H1 (cell line): ENCODE results near the gene LIMK2. TPM values are rescaled to one million over a fixed set of nuclear protein-coding genes. Genes with fewer than 3 reads are reported as not detected.

Experiments used
- ASH2L ChIP-seq: fragments of 200-600, 300-600 bp; sonication (generic); IDR thresholded peaks from one replicate; pipeline ENCODE4 v1.7.1; 2017; ENCODE audit warnings: low read length
- BACH1 ChIP-seq: IDR thresholded peaks from 2 replicates; pipeline ENCODE4 v1.6.1; 2012; ENCODE audit warnings: low read length, improper control_type of control experiment
- FOSL1 ChIP-seq: IDR thresholded peaks from 2 replicates; pipeline ENCODE4 v1.6.1; 2011; ENCODE audit warnings: mild to moderate bottlenecking, low read depth, low read length, moderate library complexity; ENCODE audit not compliant: insufficient read depth
- HDAC6 ChIP-seq: IDR thresholded peaks from one replicate; pipeline ENCODE4 v1.7.1; 2012; ENCODE audit warnings: low read depth, mild to moderate bottlenecking, inconsistent platforms, low read length, moderate library complexity
- RBBP5 ChIP-seq: IDR thresholded peaks from 2 replicates; pipeline ENCODE4 v1.7.1; 2012; ENCODE audit warnings: low read depth, mild to moderate bottlenecking, inconsistent platforms, low read length, moderate library complexity, borderline replicate concordance
- RNF2 ChIP-seq: fragments of 200-900, 300-1000 bp; sonication (generic); IDR thresholded peaks from 2 replicates; pipeline ENCODE4 v1.7.1; 2016; ENCODE audit warnings: borderline replicate concordance, low read depth, mild to moderate bottlenecking, antibody characterized with exemption, low read length; ENCODE audit not compliant: poor library complexity, severe bottlenecking; ENCODE audit errors: missing control alignments
- polyA plus RNA-seq, 7 experiments: library from polyadenylated mRNA; depleted of rRNA in 3 of 7; stranded (reverse) in 5 of 7; unstranded in 2 of 7; fragments of >200 nt in 5 of 7; fragments of 200-250 nt in 2 of 7; gene quantifications; 1 replicate in 5 of 7; 2 replicates in 1 of 7; 4 replicates in 1 of 7; pipeline versions ENCODE4 v1.2.1 to v1.2.3, GENCODE V29; 2011 to 2013; ENCODE audit warnings: missing spikeins in 2 of 7, mixed read lengths in 2 of 7
- total RNA-seq: library from RNA; stranded (reverse); fragmentation: NEBNext Ultra II Directional; extraction: Animal tissue kit (Norgen Biotek cat#: 25700); gene quantifications from 2 replicates; pipeline ENCODE4 v1.2.1, GENCODE V29; 2021
- TF ChIP-seq, protein P1 (sequence below): fragments of 300-600 bp; sonication (generic); IDR thresholded peaks from 2 replicates; pipeline ENCODE4 v1.7.1; 2012; ENCODE audit warnings: low read length, moderate library complexity, mild to moderate bottlenecking, inconsistent platforms; ENCODE audit not compliant: insufficient replicate concordance
- TF ChIP-seq, protein P2 (sequence below): IDR thresholded peaks from 2 replicates; pipeline ENCODE4 v1.6.1; 2011; ENCODE audit warnings: low read length, improper control_type of control experiment

LIMK2 gene
- total and polyA plus RNA-seq, 2 of the 8 experiments (the other 6 are each of a cell fraction or from before 2014, with no cell fraction given): 13.2 to 37.6 TPM

DNA sequence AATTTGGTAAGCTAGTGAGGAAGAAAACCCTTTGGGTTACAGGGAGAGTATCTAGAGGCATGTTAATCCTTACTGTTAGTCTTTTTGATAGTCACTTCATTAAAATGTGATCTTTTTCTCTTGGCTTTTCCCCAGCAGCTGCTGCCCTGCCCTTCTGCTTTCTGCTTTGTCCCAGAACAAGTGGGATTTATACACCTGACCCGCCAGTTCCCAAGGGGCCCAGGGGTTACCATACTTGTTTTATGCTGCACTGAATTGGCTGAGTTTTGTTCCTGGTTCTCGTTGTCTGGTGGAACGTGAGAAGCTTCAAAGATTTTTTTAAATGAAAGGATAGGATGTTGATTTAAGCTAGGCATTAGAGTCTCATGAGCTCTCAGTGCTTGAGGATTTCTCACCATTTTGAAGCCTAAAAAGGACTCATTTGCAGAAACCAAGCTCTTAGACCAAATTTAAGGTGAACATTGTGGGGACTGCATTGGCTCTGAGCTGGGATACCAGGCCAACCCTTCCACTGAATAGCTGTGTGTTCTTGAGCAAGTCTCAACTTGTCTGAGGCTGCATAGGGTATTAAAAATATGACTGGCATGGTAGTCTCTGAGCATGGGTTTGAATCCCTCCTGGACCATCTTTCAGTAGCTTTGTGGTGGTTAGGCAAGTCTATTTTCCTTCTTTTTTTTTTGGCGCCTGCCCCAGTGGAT is 6.6 kb downstream of the LIMK2 start (continued):
- TF ChIP-seq, protein P1, sequence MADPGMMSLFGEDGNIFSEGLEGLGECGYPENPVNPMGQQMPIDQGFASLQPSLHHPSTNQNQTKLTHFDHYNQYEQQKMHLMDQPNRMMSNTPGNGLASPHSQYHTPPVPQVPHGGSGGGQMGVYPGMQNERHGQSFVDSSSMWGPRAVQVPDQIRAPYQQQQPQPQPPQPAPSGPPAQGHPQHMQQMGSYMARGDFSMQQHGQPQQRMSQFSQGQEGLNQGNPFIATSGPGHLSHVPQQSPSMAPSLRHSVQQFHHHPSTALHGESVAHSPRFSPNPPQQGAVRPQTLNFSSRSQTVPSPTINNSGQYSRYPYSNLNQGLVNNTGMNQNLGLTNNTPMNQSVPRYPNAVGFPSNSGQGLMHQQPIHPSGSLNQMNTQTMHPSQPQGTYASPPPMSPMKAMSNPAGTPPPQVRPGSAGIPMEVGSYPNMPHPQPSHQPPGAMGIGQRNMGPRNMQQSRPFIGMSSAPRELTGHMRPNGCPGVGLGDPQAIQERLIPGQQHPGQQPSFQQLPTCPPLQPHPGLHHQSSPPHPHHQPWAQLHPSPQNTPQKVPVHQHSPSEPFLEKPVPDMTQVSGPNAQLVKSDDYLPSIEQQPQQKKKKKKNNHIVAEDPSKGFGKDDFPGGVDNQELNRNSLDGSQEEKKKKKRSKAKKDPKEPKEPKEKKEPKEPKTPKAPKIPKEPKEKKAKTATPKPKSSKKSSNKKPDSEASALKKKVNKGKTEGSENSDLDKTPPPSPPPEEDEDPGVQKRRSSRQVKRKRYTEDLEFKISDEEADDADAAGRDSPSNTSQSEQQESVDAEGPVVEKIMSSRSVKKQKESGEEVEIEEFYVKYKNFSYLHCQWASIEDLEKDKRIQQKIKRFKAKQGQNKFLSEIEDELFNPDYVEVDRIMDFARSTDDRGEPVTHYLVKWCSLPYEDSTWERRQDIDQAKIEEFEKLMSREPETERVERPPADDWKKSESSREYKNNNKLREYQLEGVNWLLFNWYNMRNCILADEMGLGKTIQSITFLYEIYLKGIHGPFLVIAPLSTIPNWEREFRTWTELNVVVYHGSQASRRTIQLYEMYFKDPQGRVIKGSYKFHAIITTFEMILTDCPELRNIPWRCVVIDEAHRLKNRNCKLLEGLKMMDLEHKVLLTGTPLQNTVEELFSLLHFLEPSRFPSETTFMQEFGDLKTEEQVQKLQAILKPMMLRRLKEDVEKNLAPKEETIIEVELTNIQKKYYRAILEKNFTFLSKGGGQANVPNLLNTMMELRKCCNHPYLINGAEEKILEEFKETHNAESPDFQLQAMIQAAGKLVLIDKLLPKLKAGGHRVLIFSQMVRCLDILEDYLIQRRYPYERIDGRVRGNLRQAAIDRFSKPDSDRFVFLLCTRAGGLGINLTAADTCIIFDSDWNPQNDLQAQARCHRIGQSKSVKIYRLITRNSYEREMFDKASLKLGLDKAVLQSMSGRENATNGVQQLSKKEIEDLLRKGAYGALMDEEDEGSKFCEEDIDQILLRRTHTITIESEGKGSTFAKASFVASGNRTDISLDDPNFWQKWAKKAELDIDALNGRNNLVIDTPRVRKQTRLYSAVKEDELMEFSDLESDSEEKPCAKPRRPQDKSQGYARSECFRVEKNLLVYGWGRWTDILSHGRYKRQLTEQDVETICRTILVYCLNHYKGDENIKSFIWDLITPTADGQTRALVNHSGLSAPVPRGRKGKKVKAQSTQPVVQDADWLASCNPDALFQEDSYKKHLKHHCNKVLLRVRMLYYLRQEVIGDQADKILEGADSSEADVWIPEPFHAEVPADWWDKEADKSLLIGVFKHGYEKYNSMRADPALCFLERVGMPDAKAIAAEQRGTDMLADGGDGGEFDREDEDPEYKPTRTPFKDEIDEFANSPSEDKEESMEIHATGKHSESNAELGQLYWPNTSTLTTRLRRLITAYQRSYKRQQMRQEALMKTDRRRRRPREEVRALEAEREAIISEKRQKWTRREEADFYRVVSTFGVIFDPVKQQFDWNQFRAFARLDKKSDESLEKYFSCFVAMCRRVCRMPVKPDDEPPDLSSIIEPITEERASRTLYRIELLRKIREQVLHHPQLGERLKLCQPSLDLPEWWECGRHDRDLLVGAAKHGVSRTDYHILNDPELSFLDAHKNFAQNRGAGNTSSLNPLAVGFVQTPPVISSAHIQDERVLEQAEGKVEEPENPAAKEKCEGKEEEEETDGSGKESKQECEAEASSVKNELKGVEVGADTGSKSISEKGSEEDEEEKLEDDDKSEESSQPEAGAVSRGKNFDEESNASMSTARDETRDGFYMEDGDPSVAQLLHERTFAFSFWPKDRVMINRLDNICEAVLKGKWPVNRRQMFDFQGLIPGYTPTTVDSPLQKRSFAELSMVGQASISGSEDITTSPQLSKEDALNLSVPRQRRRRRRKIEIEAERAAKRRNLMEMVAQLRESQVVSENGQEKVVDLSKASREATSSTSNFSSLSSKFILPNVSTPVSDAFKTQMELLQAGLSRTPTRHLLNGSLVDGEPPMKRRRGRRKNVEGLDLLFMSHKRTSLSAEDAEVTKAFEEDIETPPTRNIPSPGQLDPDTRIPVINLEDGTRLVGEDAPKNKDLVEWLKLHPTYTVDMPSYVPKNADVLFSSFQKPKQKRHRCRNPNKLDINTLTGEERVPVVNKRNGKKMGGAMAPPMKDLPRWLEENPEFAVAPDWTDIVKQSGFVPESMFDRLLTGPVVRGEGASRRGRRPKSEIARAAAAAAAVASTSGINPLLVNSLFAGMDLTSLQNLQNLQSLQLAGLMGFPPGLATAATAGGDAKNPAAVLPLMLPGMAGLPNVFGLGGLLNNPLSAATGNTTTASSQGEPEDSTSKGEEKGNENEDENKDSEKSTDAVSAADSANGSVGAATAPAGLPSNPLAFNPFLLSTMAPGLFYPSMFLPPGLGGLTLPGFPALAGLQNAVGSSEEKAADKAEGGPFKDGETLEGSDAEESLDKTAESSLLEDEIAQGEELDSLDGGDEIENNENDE: no peak
- no peak for TF ChIP-seq HDAC6
- TF ChIP-seq RBBP5: no peak
- no peak for TF ChIP-seq RNF2
- TF ChIP-seq FOSL1: no peak
- TF ChIP-seq, protein P2, sequence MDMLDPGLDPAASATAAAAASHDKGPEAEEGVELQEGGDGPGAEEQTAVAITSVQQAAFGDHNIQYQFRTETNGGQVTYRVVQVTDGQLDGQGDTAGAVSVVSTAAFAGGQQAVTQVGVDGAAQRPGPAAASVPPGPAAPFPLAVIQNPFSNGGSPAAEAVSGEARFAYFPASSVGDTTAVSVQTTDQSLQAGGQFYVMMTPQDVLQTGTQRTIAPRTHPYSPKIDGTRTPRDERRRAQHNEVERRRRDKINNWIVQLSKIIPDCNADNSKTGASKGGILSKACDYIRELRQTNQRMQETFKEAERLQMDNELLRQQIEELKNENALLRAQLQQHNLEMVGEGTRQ: no peak
- TF ChIP-seq BACH1: no peak
- TF ChIP-seq ASH2L: no peak
